ENCODE results near the gene PER1.

Gene PER1

DNA sequence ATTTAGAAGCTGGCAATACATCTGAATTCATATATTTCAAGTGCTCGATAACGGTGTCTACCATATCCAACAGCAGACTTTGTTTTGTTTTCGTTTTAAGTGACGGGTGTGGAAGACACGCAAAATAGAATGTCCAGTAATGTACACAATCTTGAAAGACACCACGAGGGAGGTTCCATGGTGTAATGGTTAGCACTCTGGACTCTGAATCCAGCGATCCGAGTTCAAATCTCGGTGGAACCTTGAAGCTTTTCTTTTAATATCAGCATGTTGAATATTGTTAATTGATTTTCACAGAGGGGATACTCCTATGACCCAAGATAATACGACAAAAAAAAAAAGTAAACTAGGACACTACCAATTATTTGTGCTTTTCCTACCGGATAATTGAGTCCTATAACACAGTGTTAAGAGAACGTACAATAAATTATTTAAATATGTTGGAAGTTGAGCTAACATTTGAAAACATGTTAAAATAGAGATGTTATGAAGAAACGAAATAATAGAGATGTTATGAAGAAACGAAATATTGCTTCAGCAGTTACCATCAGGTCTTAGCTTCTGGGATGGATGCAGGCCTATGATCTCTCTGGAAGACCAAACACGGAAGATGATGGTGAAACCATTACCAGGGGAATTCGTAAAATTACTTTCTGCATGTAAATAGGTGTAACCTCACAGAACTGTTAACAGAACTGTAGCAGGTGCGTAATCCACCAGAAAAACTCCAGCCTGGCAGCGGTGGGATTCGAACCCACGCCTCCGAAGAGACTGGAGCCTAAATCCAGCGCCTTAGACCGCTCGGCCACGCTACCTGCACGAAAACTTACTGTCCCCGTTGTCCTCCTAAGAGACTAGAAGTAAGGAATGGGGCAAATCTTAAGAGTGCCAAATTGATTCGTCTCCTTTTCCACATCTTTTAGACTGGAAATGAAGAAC lies 32.4 kb downstream of the PER1 start:
- peak overlapping the region; percentile 69 to 83 for H3K27ac ChIP-seq

GRCh38 chr17:8118769-8119580 lies 33.2 kb downstream of the PER1 start:
- peaks cover 0 to 38% of the 10 kb centered on the region in 2 donors for H3K27me3 ChIP-seq

More for the DNA sequence above, 32.4 kb downstream of the PER1 start:
- Histone ChIP-seq H3K4me1 (peaks cover 0 to 68% (median 63%) of the 10 kb centered on the region in 4 donors), H3K9me3 (no peaks in the 10 kb centered on the region), H3K27me3 (peaks cover 0 to 30% of the 10 kb centered on the region in 2 donors), H3K36me3 (no peaks in the 10 kb centered on the region), H3K4me3 (peak overlapping the region; percentile 51 to 70)
- intact Hi-C loops (cut with DNase I; ENCODE audit: low total_unique reads) = loop anchor here (5.0 to 10.0 kb wide), 2 partner anchors 42 to 185 kb away; partner anchors contain the start of gene VAMP2
- peak; percentile 77 to 86 for DNase-seq
- no peak for TF ChIP-seq CTCF (IDR thresholded peaks at IDR 0.05)

GRCh38 chr17:8117980-8118768 lies 34.0 kb downstream of the PER1 start, which contains the start of gene ALOXE3:
TSS of gene ALOXE3 (minus strand) at chr17:8118514. CDS start at chr17:8117990, 524 bp downstream.
- Histone ChIP-seq H3K4me3 (peak within 1 kb of the TSS; percentile 51 to 70), H3K36me3 (no peaks in the 10 kb centered on the region), H3K27ac (peak within 1 kb of the TSS; percentile 69 to 83), H3K27me3 (peaks cover 0 to 43% of the 10 kb centered on the region in 2 donors), H3K4me1 (peaks cover 0 to 51% (median 46%) of the 10 kb centered on the region in 4 donors), H3K9me3 (no peaks in the 10 kb centered on the region)
- intact Hi-C loops (cut with DNase I; ENCODE audit: low total_unique reads) = loop anchor here (10.0 kb wide), 1 partner anchor 187 kb away; no protein-coding TSS in a partner anchor
- TF ChIP-seq CTCF (IDR thresholded peaks at IDR 0.05) = no peak
- no peak for DNase-seq

More at GRCh38 chr17:8118769-8119580, 33.2 kb downstream of the PER1 start:
- intact Hi-C loops (cut with DNase I; ENCODE audit: low total_unique reads) = loop anchor here (10.0 kb wide), 1 partner anchor 186 kb away; no protein-coding TSS in a partner anchor
- Histone ChIP-seq H3K27ac (peak overlapping the region; percentile 69 to 83), H3K4me1 (peaks cover 0 to 59% (median 54%) of the 10 kb centered on the region in 4 donors), H3K36me3 (no peaks in the 10 kb centered on the region), H3K9me3 (no peaks in the 10 kb centered on the region), H3K4me3 (peak overlapping the region; percentile 51 to 70)
- peak; percentile 89 to 90 for TF ChIP-seq CTCF (IDR thresholded peaks at IDR 0.05)
- DNase-seq = peak; percentile 88 to 92

GRCh38 chr17:8117367-8117979 lies 34.7 kb downstream of the PER1 start:
- Histone ChIP-seq H3K9me3 (no peaks in the 10 kb centered on the region), H3K36me3 (no peaks in the 10 kb centered on the region), H3K4me1 (peaks cover 0 to 44% (median 39%) of the 10 kb centered on the region in 4 donors), H3K27me3 (peaks cover 0 to 50% of the 10 kb centered on the region in 2 donors), H3K4me3 (peak overlapping the region; percentile 51 to 70), H3K27ac (no peak overlapping the region)
- no peak for TF ChIP-seq CTCF (IDR thresholded peaks at IDR 0.05)
- DNase-seq = no peak
- intact Hi-C loops (cut with DNase I; ENCODE audit: low total_unique reads) = loop anchor here (10.0 kb wide), 1 partner anchor 187 kb away; no protein-coding TSS in a partner anchor
